GM23338 (cell line): ENCODE data around the gene CEBPZOS. TPM values are rescaled to one million over a fixed set of nuclear protein-coding genes. Genes with fewer than 3 reads are reported as not detected.

Experiments used
- ATAC-seq: fragments of 200-7000 bp; cut with Tn5 transposase; 3 replicates; pipeline ENCODE4 v1.9.1; 2020
- DNase-seq: peaks from one replicate; pipeline ENCODE4 v3.0.0-alpha.2; 2015; ENCODE audit warnings: low spot score
- H2AFZ ChIP-seq: fragments of 200-600 bp; sonication (generic); 2 replicates; pipeline ENCODE4 v1.8.0; 2016; ENCODE audit warnings: antibody characterized with exemption, mild to moderate bottlenecking, moderate library complexity
- H3F3A ChIP-seq: fragments of 200-600 bp; sonication (generic); replicated peaks from 2 replicates; pipeline ENCODE4 v1.8.0; 2017; ENCODE audit warnings: antibody characterized with exemption, mixed run types, low read depth
- H3K27ac ChIP-seq: fragments of 200-600 bp; sonication (generic); 2 replicates; pipeline ENCODE4 v1.6.1; 2016; ENCODE audit warnings: low read depth
- H3K27me3 ChIP-seq: fragments of 200-600 bp; sonication (generic); 2 replicates; pipeline ENCODE4 v1.8.0; 2016; ENCODE audit warnings: mild to moderate bottlenecking, mixed run types, moderate library complexity; ENCODE audit not compliant: insufficient read depth
- H3K36me3 ChIP-seq: fragments of 200-600 bp; sonication (generic); 2 replicates; pipeline ENCODE4 v1.8.0; 2016; ENCODE audit warnings: mild to moderate bottlenecking; ENCODE audit not compliant: insufficient read depth
- H3K4me1 ChIP-seq: fragments of 200-600 bp; sonication (generic); 2 replicates; pipeline ENCODE4 v1.8.0; 2016; ENCODE audit warnings: mild to moderate bottlenecking, moderate library complexity; ENCODE audit not compliant: insufficient read depth
- H3K4me2 ChIP-seq: fragments of 200-600 bp; sonication (generic); 2 replicates; pipeline ENCODE4 v1.7.1; 2017; ENCODE audit warnings: mixed run types
- H3K4me3 ChIP-seq: fragments of 200-600 bp; sonication (generic); 2 replicates; pipeline ENCODE4 v1.6.1; 2016; ENCODE audit warnings: mixed run types
- H3K79me2 ChIP-seq: fragments of 200-600 bp; sonication (generic); replicated peaks from 2 replicates; pipeline ENCODE4 v1.8.0; 2017; ENCODE audit warnings: mild to moderate bottlenecking; ENCODE audit not compliant: insufficient read depth
- H3K9me2 ChIP-seq: fragments of 200-600 bp; sonication (generic); 2 replicates; pipeline ENCODE4 v1.8.0; 2017; ENCODE audit not compliant: insufficient read depth
- H4K20me1 ChIP-seq: fragments of 200-600 bp; sonication (generic); replicated peaks from 2 replicates; pipeline ENCODE4 v1.8.0; 2017; ENCODE audit warnings: mild to moderate bottlenecking; ENCODE audit not compliant: insufficient read depth
- H3K27ac Mint-ChIP-seq: 2 replicates; pipeline ENCODE4 v1.8.0; 2020; ENCODE audit warnings: inconsistent platforms, mild to moderate bottlenecking, moderate library complexity, mixed read lengths
- H3K27me3 Mint-ChIP-seq: 3 replicates; pipeline ENCODE4 v1.8.0; 2022; ENCODE audit warnings: low read depth, mild to moderate bottlenecking, moderate library complexity, mixed read lengths, inconsistent platforms; ENCODE audit not compliant: insufficient read depth, poor library complexity
- H3K36me3 Mint-ChIP-seq: 3 replicates; pipeline ENCODE4 v1.8.0; 2021; ENCODE audit warnings: low read depth, mild to moderate bottlenecking, inconsistent platforms, moderate library complexity, mixed read lengths
- H3K4me1 Mint-ChIP-seq: 3 replicates; pipeline ENCODE4 v1.8.0; 2020; ENCODE audit warnings: mild to moderate bottlenecking, inconsistent platforms, mixed read lengths
- H3K4me3 Mint-ChIP-seq: 3 replicates; pipeline ENCODE4 v1.8.0; 2021; ENCODE audit warnings: moderate library complexity, mild to moderate bottlenecking, inconsistent platforms, mixed read lengths
- H3K9me3 Mint-ChIP-seq: 3 replicates; pipeline ENCODE4 v1.8.0; 2020; ENCODE audit warnings: moderate library complexity, mild to moderate bottlenecking, inconsistent platforms, mixed read lengths
- CREB1 ChIP-seq: fragments of 250-450 bp; sonication (Bioruptor Pico); IDR thresholded peaks from 2 replicates; pipeline ENCODE4 v1.5.0; 2020; ENCODE audit warnings: low read depth, mild to moderate bottlenecking, moderate library complexity
- EZH2 ChIP-seq: fragments of 200-600 bp; sonication (generic); IDR thresholded peaks from one replicate; pipeline ENCODE4 v1.8.0; 2017; ENCODE audit warnings: antibody characterized with exemption, mild to moderate bottlenecking, low read depth; ENCODE audit not compliant: unreplicated experiment
- EZH2phosphoT487 ChIP-seq: fragments of 200-600 bp; sonication (generic); IDR thresholded peaks from one replicate; pipeline ENCODE4 v1.8.1; 2018; ENCODE audit warnings: antibody characterized with exemption; ENCODE audit not compliant: unreplicated experiment
- JUNB ChIP-seq: IDR thresholded peaks from one replicate; pipeline ENCODE4 v1.6.1; 2016; ENCODE audit warnings: antibody characterized with exemption; ENCODE audit not compliant: unreplicated experiment
- NANOG ChIP-seq: IDR thresholded peaks from 2 replicates; pipeline ENCODE4 v1.6.1; 2016; ENCODE audit warnings: antibody characterized with exemption, borderline replicate concordance
- STAT1 ChIP-seq: IDR thresholded peaks from one replicate; pipeline ENCODE4 v1.6.1; 2016; ENCODE audit warnings: antibody characterized with exemption; ENCODE audit not compliant: unreplicated experiment
- ZNF114 ChIP-seq: fragments of 250-450 bp; sonication (Bioruptor Pico); IDR thresholded peaks from 2 replicates; pipeline ENCODE4 v1.5.0; 2020; ENCODE audit warnings: mild to moderate bottlenecking, moderate library complexity
- ZNF331 ChIP-seq: fragments of 250-450 bp; sonication (Bioruptor Pico); IDR thresholded peaks from 2 replicates; pipeline ENCODE4 v1.5.0; 2020; ENCODE audit warnings: low read depth, mild to moderate bottlenecking, moderate library complexity
- polyA plus RNA-seq: library from polyadenylated mRNA; unstranded; fragments of >200 nt; fragmentation: Nextera tagmentation; extraction: Ambion mirVana; gene quantifications from 2 replicates; pipeline ENCODE4 v1.2.1, GENCODE V29; 2016
- total RNA-seq: library from RNA; depleted of rRNA; stranded (reverse); fragments of >200 nt; shearing (Covaris generic); gene quantifications from 2 replicates; pipeline ENCODE4 v1.2.3, GENCODE V29; 2014
- TF ChIP-seq, protein P1 (sequence below): IDR thresholded peaks from one replicate; pipeline ENCODE4 v1.6.1; 2018; ENCODE audit warnings: antibody characterized with exemption; ENCODE audit not compliant: unreplicated experiment
- TF ChIP-seq, protein P2 (sequence below): IDR thresholded peaks from 2 replicates; pipeline ENCODE4 v1.6.1; 2016; ENCODE audit warnings: antibody characterized with exemption
- TF ChIP-seq, protein P3 (sequence below), 2 experiments: fragments of 200-600 bp in 1 of 2; sonication (generic) in 1 of 2; conservative IDR thresholded peaks; 2 replicates each; pipeline versions ENCODE4 v1.5.1 to v1.6.1; 2016 to 2017; ENCODE audit warnings: antibody characterized with exemption in 2 of 2, low read depth in 2 of 2, mild to moderate bottlenecking in 2 of 2, moderate library complexity in 1 of 2

CEBPZOS gene
- total and polyA plus RNA-seq, 2 experiments from 2014 or later, result 83.6 to 191 TPM

DNA sequence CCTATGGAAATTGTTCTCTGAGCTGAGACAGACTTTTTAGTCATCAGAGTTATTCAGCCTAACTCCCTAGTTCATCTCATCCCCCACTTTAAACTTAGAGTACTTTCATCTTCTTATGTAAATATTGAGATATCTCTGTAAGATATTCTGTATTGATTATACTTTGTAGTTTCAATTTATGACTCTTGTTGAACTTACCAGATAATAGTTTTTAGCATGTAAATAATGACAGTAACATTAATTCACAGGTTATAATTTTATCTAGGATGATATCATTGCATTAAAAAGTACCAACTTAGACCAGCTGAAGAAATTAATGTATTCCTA lies 24.7 kb upstream of the CEBPZOS start:
- no peaks in the 10 kb centered on the region for H3K9me2 ChIP-seq
- H2AFZ ChIP-seq, result 0 out of 2 replicates have a peak overlapping the region, but pooled peaks have one; percentile 60
- Mint-ChIP-seq H3K4me1 (peaks cover 2% of the 10 kb centered on the region; the same call in 1 of the 3 replicates), H3K9me3 (no peaks in the 10 kb centered on the region), H3K27ac (no peak overlapping the region), H3K27me3 (peaks cover 1% of the 10 kb centered on the region), H3K4me3 (no peak overlapping the region), H3K36me3 (no peaks in the 10 kb centered on the region)
- no peaks in the 10 kb centered on the region for H4K20me1 ChIP-seq
- no peak overlapping the region for H3K27ac ChIP-seq
- no peak overlapping the region for H3K4me2 ChIP-seq
- ATAC-seq, result no peak
- no peaks in the 10 kb centered on the region for H3K27me3 ChIP-seq
- no peaks in the 10 kb centered on the region for H3K4me1 ChIP-seq
- TF ChIP-seq ZNF331 (CRISPR knock-in tag) (no peak), STAT1 (no peak), NANOG (no peak), ZNF114 (CRISPR knock-in tag) (no peak), EZH2 (no peak), JUNB (no peak), CREB1 (CRISPR knock-in tag) (no peak)
- TF ChIP-seq, protein P1, sequence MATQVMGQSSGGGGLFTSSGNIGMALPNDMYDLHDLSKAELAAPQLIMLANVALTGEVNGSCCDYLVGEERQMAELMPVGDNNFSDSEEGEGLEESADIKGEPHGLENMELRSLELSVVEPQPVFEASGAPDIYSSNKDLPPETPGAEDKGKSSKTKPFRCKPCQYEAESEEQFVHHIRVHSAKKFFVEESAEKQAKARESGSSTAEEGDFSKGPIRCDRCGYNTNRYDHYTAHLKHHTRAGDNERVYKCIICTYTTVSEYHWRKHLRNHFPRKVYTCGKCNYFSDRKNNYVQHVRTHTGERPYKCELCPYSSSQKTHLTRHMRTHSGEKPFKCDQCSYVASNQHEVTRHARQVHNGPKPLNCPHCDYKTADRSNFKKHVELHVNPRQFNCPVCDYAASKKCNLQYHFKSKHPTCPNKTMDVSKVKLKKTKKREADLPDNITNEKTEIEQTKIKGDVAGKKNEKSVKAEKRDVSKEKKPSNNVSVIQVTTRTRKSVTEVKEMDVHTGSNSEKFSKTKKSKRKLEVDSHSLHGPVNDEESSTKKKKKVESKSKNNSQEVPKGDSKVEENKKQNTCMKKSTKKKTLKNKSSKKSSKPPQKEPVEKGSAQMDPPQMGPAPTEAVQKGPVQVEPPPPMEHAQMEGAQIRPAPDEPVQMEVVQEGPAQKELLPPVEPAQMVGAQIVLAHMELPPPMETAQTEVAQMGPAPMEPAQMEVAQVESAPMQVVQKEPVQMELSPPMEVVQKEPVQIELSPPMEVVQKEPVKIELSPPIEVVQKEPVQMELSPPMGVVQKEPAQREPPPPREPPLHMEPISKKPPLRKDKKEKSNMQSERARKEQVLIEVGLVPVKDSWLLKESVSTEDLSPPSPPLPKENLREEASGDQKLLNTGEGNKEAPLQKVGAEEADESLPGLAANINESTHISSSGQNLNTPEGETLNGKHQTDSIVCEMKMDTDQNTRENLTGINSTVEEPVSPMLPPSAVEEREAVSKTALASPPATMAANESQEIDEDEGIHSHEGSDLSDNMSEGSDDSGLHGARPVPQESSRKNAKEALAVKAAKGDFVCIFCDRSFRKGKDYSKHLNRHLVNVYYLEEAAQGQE, result no peak
- TF ChIP-seq, protein P2, sequence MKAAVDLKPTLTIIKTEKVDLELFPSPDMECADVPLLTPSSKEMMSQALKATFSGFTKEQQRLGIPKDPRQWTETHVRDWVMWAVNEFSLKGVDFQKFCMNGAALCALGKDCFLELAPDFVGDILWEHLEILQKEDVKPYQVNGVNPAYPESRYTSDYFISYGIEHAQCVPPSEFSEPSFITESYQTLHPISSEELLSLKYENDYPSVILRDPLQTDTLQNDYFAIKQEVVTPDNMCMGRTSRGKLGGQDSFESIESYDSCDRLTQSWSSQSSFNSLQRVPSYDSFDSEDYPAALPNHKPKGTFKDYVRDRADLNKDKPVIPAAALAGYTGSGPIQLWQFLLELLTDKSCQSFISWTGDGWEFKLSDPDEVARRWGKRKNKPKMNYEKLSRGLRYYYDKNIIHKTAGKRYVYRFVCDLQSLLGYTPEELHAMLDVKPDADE, result no peak
- TF ChIP-seq, protein P3, sequence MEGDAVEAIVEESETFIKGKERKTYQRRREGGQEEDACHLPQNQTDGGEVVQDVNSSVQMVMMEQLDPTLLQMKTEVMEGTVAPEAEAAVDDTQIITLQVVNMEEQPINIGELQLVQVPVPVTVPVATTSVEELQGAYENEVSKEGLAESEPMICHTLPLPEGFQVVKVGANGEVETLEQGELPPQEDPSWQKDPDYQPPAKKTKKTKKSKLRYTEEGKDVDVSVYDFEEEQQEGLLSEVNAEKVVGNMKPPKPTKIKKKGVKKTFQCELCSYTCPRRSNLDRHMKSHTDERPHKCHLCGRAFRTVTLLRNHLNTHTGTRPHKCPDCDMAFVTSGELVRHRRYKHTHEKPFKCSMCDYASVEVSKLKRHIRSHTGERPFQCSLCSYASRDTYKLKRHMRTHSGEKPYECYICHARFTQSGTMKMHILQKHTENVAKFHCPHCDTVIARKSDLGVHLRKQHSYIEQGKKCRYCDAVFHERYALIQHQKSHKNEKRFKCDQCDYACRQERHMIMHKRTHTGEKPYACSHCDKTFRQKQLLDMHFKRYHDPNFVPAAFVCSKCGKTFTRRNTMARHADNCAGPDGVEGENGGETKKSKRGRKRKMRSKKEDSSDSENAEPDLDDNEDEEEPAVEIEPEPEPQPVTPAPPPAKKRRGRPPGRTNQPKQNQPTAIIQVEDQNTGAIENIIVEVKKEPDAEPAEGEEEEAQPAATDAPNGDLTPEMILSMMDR (conservative IDR thresholded peaks at IDR 0.05; ENCODE audit: low read depth in 2 of 2), result no peak
- no peak overlapping the region for H3K4me3 ChIP-seq
- H3F3A ChIP-seq, result no peaks in the 10 kb centered on the region
- DNase-seq, result no peak
- no peaks in the 10 kb centered on the region for H3K36me3 ChIP-seq
- H3K79me2 ChIP-seq, result no peaks in the 10 kb centered on the region

DNA sequence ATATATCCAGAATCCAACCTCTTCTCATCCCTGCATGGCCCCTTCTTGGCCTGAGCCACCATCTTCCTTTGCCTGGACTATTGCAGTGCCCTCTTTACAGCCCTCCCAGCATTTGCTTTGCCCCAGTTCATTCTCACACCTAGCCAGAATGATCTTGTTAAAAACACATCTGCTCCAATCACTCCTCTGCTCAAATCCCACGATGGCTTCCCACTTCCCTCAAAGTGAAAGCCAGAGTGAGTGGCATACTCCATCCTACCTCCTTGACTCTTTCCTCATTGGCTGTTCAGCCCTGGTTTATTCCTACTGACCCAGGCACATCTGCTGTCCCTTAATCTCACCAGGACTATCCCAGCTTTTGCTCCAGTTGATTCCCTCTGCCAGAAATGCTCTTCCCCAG lies 22.6 kb upstream of the CEBPZOS start:
- Histone ChIP-seq H3K27ac (no peak overlapping the region), H3F3A (no peaks in the 10 kb centered on the region), H3K9me2 (no peaks in the 10 kb centered on the region), H4K20me1 (no peaks in the 10 kb centered on the region), H2AFZ (peak overlapping the region; percentile 43), H3K4me3 (no peak overlapping the region), H3K27me3 (no peaks in the 10 kb centered on the region), H3K79me2 (no peaks in the 10 kb centered on the region), H3K36me3 (no peaks in the 10 kb centered on the region), H3K4me1 (no peaks in the 10 kb centered on the region), H3K4me2 (no peak overlapping the region)
- Mint-ChIP-seq H3K36me3 (no peaks in the 10 kb centered on the region), H3K4me3 (no peak overlapping the region), H3K4me1 (peaks cover under 1% of the 10 kb centered on the region; the same call in 1 of the 3 replicates), H3K27ac (no peak overlapping the region), H3K27me3 (peaks cover 1% of the 10 kb centered on the region), H3K9me3 (no peaks in the 10 kb centered on the region; the same call in 2 of the 3 replicates)
- DNase-seq, result no peak
- no peak for ATAC-seq
- TF ChIP-seq EZH2phosphoT487 (no peak), NANOG (no peak), STAT1 (no peak), JUNB (no peak), ZNF331 (CRISPR knock-in tag) (no peak)
- TF ChIP-seq, protein P2, result no peak
- TF ChIP-seq, protein P1, result no peak
